Renal pelvis (tissue), 4 donors: ENCODE data around the gene FAM200C. TPM values are rescaled to one million over a fixed set of nuclear protein-coding genes. Genes with fewer than 3 reads are reported as not detected.

Source experiments
- DNase-seq: peaks from one replicate; pipeline ENCODE4 v3.0.0-alpha.2; 2013
- polyA plus RNA-seq, 3 donors: library from polyadenylated mRNA; unstranded; fragments of 120-200 nt; gene quantifications; one replicate each; pipeline ENCODE4 v1.2.1, GENCODE V29; 2013; ENCODE audit not compliant: insufficient read length in 3 of 3

Gene FAM200C
- polyA plus RNA-seq, 3 donors = 13.1 to 16.7 (median 16.7) TPM

- no peak for DNase-seq
These were observed 27.8 kb upstream of the FAM200C start for GRCh38 chr5:160427607-160428006.

- no peak for DNase-seq
These were observed 23.2 kb upstream of the FAM200C start for GRCh38 chr5:160423099-160423498.

- DNase-seq = peak; percentile 97
These were observed 21.9 kb upstream of the FAM200C start, which contains the start of gene PTTG1 for GRCh38 chr5:160421625-160422258. TSS of gene PTTG1 (plus strand) at chr5:160421855. CDS start at chr5:160422313, 458 bp downstream.

GRCh38 chr5:160420331-160420610 is 20.4 kb upstream of the FAM200C start:
- DNase-seq = no peak

GRCh38 chr5:160419458-160420330 is 19.8 kb upstream of the FAM200C start:
- no peak for DNase-seq

GRCh38 chr5:160418561-160419457 is 19.0 kb upstream of the FAM200C start, which contains the start of gene SLU7:
TSS of gene SLU7 (minus strand) at chr5:160419081. CDS start at chr5:160415294, 3,787 bp downstream.
- DNase-seq = peak; percentile 96

GRCh38 chr5:160398806-160399205 is 1.0 kb downstream of the FAM200C start:
- DNase-seq = no peak

- DNase-seq = no peak
These were observed 2.4 kb downstream of the FAM200C start for GRCh38 chr5:160397492-160397891.

GRCh38 chr5:160395111-160395510 is 4.7 kb downstream of the FAM200C start:
- no peak for DNase-seq

GRCh38 chr5:160390787-160391696 is 8.8 kb downstream of the FAM200C start:
- DNase-seq = no peak

- DNase-seq = no peak
These were observed 12.4 kb downstream of the FAM200C start for GRCh38 chr5:160387445-160387844.

GRCh38 chr5:160385496-160385895 is 14.4 kb downstream of the FAM200C start:
- DNase-seq = no peak

- DNase-seq = no peak
These were observed 15.2 kb downstream of the FAM200C start for GRCh38 chr5:160384681-160385080.

GRCh38 chr5:160382346-160382745 is 17.5 kb downstream of the FAM200C start:
- DNase-seq = no peak

- DNase-seq = no peak
These were observed 19.8 kb downstream of the FAM200C start for GRCh38 chr5:160380041-160380440.

GRCh38 chr5:160379511-160379910 is 20.3 kb downstream of the FAM200C start:
- no peak for DNase-seq

GRCh38 chr5:160378330-160378729 is 21.5 kb downstream of the FAM200C start:
- no peak for DNase-seq

- no peak for DNase-seq
These were observed 22.2 kb downstream of the FAM200C start for GRCh38 chr5:160377651-160378050.

- no peak for DNase-seq
These were observed 23.4 kb downstream of the FAM200C start for GRCh38 chr5:160376416-160376815.

- DNase-seq = no peak
These were observed 24.2 kb downstream of the FAM200C start for GRCh38 chr5:160375701-160376100.

GRCh38 chr5:160375166-160375565 is 24.7 kb downstream of the FAM200C start:
- no peak for DNase-seq
